OCI-LY1 (cell line): ENCODE data around the gene TBX15.

Experiments
- H2AFZ ChIP-seq: fragments of 200-600 bp; sonication (generic), shearing (Covaris generic); 2 replicates; pipeline ENCODE4 v1.6.0; 2014; ENCODE audit warnings: antibody characterized with exemption, mild to moderate bottlenecking, low read length
- H3F3A ChIP-seq: fragments of 200-600 bp; sonication (generic), shearing (Covaris generic); 2 replicates; pipeline ENCODE4 v1.6.0; 2014; ENCODE audit warnings: mild to moderate bottlenecking, antibody characterized with exemption, low read length, moderate library complexity; ENCODE audit not compliant: insufficient read depth
- H3K27ac ChIP-seq: fragments of 200-600 bp; sonication (generic); 2 replicates; pipeline ENCODE4 v1.5.1; 2014; ENCODE audit warnings: low read length, mixed run types, mild to moderate bottlenecking, low read depth; ENCODE audit not compliant: poor library complexity, severe bottlenecking
- H3K27me3 ChIP-seq: fragments of 200-600 bp; sonication (generic); 2 replicates; pipeline ENCODE4 v1.6.0; 2014; ENCODE audit warnings: antibody characterized with exemption, mild to moderate bottlenecking, low read length, moderate library complexity; ENCODE audit not compliant: insufficient read depth
- H3K36me3 ChIP-seq: fragments of 200-600 bp; sonication (generic); 2 replicates; pipeline ENCODE4 v1.6.1; 2014; ENCODE audit warnings: mild to moderate bottlenecking, antibody characterized with exemption, low read length, moderate library complexity, mixed read lengths; ENCODE audit not compliant: insufficient read depth
- H3K4me1 ChIP-seq: fragments of 200-600 bp; sonication (generic); 2 replicates; pipeline ENCODE4 v1.5.1; 2014; ENCODE audit warnings: mild to moderate bottlenecking, low read length, moderate library complexity; ENCODE audit not compliant: insufficient read depth, severe bottlenecking
- H3K4me2 ChIP-seq: fragments of 200-600 bp; sonication (generic), shearing (Covaris generic); 2 replicates; pipeline ENCODE4 v1.6.1; 2014; ENCODE audit warnings: low read length
- H3K4me3 ChIP-seq: fragments of 200-600 bp; sonication (generic); 2 replicates; pipeline ENCODE4 v1.5.1; 2014; ENCODE audit warnings: low read length, low read depth, mild to moderate bottlenecking, mixed read lengths; ENCODE audit not compliant: poor library complexity, severe bottlenecking
- H3K79me2 ChIP-seq: fragments of 200-600 bp; shearing (Covaris generic); 2 replicates; pipeline ENCODE4 v1.6.1; 2016; ENCODE audit warnings: mixed run types, low read length, mixed read lengths; ENCODE audit not compliant: insufficient read depth
- H3K9ac ChIP-seq: fragments of 200-600 bp; sonication (generic), shearing (Covaris generic); 2 replicates; pipeline ENCODE4 v1.6.1; 2014; ENCODE audit warnings: mild to moderate bottlenecking, low read length, mixed read lengths
- H3K9me2 ChIP-seq: fragments of 200-600 bp; sonication (generic), shearing (Covaris generic); 2 replicates; pipeline ENCODE4 v1.6.1; 2014; ENCODE audit warnings: low read depth, mild to moderate bottlenecking, low read length, mixed read lengths
- H3K9me3 ChIP-seq: fragments of 200-600 bp; shearing (Covaris generic); 2 replicates; pipeline ENCODE4 v1.6.1; 2014; ENCODE audit warnings: low read length, mixed read lengths
- H4K20me1 ChIP-seq: fragments of 200-600 bp; sonication (generic), shearing (Covaris generic); 2 replicates; pipeline ENCODE4 v1.6.0; 2016; ENCODE audit warnings: mild to moderate bottlenecking, low read length; ENCODE audit not compliant: insufficient read depth
- CTCF ChIP-seq: fragments of 200-600 bp; sonication (generic), shearing (Covaris generic); IDR thresholded peaks from 2 replicates; pipeline ENCODE4 v1.5.1; 2017; ENCODE audit warnings: mild to moderate bottlenecking, antibody characterized with exemption, low read length, moderate library complexity, mixed read lengths
- EZH2 ChIP-seq: fragments of 200-600 bp; sonication (generic), shearing (Covaris generic); IDR thresholded peaks from 2 replicates; pipeline ENCODE4 v1.8.0; 2017; ENCODE audit warnings: borderline replicate concordance, mixed run types, mild to moderate bottlenecking, antibody characterized with exemption, low read length, moderate library complexity, mixed read lengths

Gene TBX15

GRCh38 chr1:118945489-118945888 lies 42.7 kb downstream of the TBX15 start:
- H3K36me3 ChIP-seq: no peaks in the 10 kb centered on the region
- H3K9me2 ChIP-seq: no peaks in the 10 kb centered on the region
- no peak overlapping the region for H3K4me2 ChIP-seq
- H2AFZ ChIP-seq: no peak overlapping the region
- H3K27ac ChIP-seq: no peak overlapping the region
- no peaks in the 10 kb centered on the region for H3F3A ChIP-seq
- TF ChIP-seq EZH2: no peak
- no peak for TF ChIP-seq CTCF
- no peaks in the 10 kb centered on the region for H4K20me1 ChIP-seq
- no peaks in the 10 kb centered on the region for H3K9me3 ChIP-seq
- H3K79me2 ChIP-seq: no peaks in the 10 kb centered on the region
- no peak overlapping the region for H3K9ac ChIP-seq
- no peak overlapping the region for H3K4me3 ChIP-seq
- H3K4me1 ChIP-seq: no peaks in the 10 kb centered on the region
- H3K27me3 ChIP-seq: no peaks in the 10 kb centered on the region

- no peak overlapping the region for H3K4me2 ChIP-seq
- no peak overlapping the region for H3K4me3 ChIP-seq
- TF ChIP-seq EZH2 (no peak), CTCF (no peak)
- no peaks in the 10 kb centered on the region for H3K27me3 ChIP-seq
- no peaks in the 10 kb centered on the region for H3K4me1 ChIP-seq
- H3K9me3 ChIP-seq: no peaks in the 10 kb centered on the region
- H2AFZ ChIP-seq: no peak overlapping the region
- no peaks in the 10 kb centered on the region for H3F3A ChIP-seq
- no peaks in the 10 kb centered on the region for H3K79me2 ChIP-seq
- no peaks in the 10 kb centered on the region for H3K36me3 ChIP-seq
- no peak overlapping the region for H3K27ac ChIP-seq
- no peak overlapping the region for H3K9ac ChIP-seq
- no peaks in the 10 kb centered on the region for H4K20me1 ChIP-seq
- no peaks in the 10 kb centered on the region for H3K9me2 ChIP-seq
Measured at GRCh38 chr1:118944546-118944945, 43.6 kb downstream of the TBX15 start.

GRCh38 chr1:118944133-118944532 lies 44.0 kb downstream of the TBX15 start:
- no peak overlapping the region for H3K27ac ChIP-seq
- H3K4me1 ChIP-seq: no peaks in the 10 kb centered on the region
- no peaks in the 10 kb centered on the region for H3K79me2 ChIP-seq
- no peaks in the 10 kb centered on the region for H3K27me3 ChIP-seq
- no peaks in the 10 kb centered on the region for H3K9me2 ChIP-seq
- no peaks in the 10 kb centered on the region for H3K36me3 ChIP-seq
- no peaks in the 10 kb centered on the region for H3K9me3 ChIP-seq
- no peak overlapping the region for H2AFZ ChIP-seq
- TF ChIP-seq EZH2: no peak
- TF ChIP-seq CTCF: no peak
- H4K20me1 ChIP-seq: no peaks in the 10 kb centered on the region
- no peak overlapping the region for H3K4me2 ChIP-seq
- H3F3A ChIP-seq: no peaks in the 10 kb centered on the region
- H3K9ac ChIP-seq: no peak overlapping the region
- H3K4me3 ChIP-seq: no peak overlapping the region
